CD14-positive monocyte (primary cell): Measurements from ENCODE around the gene MTHFSD. TPM values are rescaled to one million over a fixed set of nuclear protein-coding genes. Genes with fewer than 3 reads are reported as not detected.
A peak's percentile ranks its signal among the peaks of the same experiment; 100 is the strongest.

ENCODE experiments used
- DNase-seq, 3 donors: peaks; one replicate each; pipeline ENCODE4 v3.0.0-alpha.2; 2011 to 2022
- H2AFZ ChIP-seq: 2 replicates; pipeline ENCODE4 v1.6.0; 2012; ENCODE audit warnings: mild to moderate bottlenecking, low read depth, low read length, inconsistent platforms; ENCODE audit not compliant: insufficient read depth, poor library complexity, severe bottlenecking
- H3K27ac ChIP-seq, 2 donors: 1 replicate in 1 of 2; 2 replicates in 1 of 2; pipeline ENCODE4 v1.5.1; 2012 to 2013; ENCODE audit warnings: low read length in 2 of 2, control low read depth in 1 of 2, inconsistent platforms in 1 of 2, low read depth in 1 of 2, mild to moderate bottlenecking in 1 of 2
- H3K27me3 ChIP-seq, 2 donors: one replicate each; pipeline versions ENCODE4 v1.6.0 to v1.6.1; 2011 to 2013; ENCODE audit warnings: low read length in 2 of 2; ENCODE audit not compliant: control insufficient read depth in 2 of 2, insufficient read depth in 2 of 2
- H3K36me3 ChIP-seq, 2 donors: replicated peaks in 1 of 2; 1 replicate in 1 of 2; 2 replicates in 1 of 2; pipeline versions ENCODE4 v1.5.1 to v1.6.1; 2012 to 2013; ENCODE audit warnings: low read length in 2 of 2, control low read depth in 1 of 2, inconsistent platforms in 1 of 2, mild to moderate bottlenecking in 1 of 2; ENCODE audit not compliant: insufficient read depth in 2 of 2, control insufficient read depth in 1 of 2
- H3K4me1 ChIP-seq, 2 donors: 1 replicate in 1 of 2; 2 replicates in 1 of 2; pipeline versions ENCODE4 v1.5.1 to v1.6.1; 2012 to 2013; ENCODE audit warnings: low read length in 2 of 2, control low read depth in 1 of 2, inconsistent platforms in 1 of 2, mild to moderate bottlenecking in 1 of 2, moderate library complexity in 1 of 2; ENCODE audit not compliant: insufficient read depth in 2 of 2, control insufficient read depth in 1 of 2
- H3K4me2 ChIP-seq: replicated peaks from 2 replicates; pipeline ENCODE3; 2012; ENCODE audit warnings: low read length, moderate library complexity, mild to moderate bottlenecking; ENCODE audit not compliant: poor library complexity, severe bottlenecking; ENCODE audit errors: extremely low read depth
- H3K4me3 ChIP-seq, 3 experiments: fragments of 200-600 bp in 1 of 3; sonication (generic) in 1 of 3; replicated peaks in 1 of 3; 1 replicate in 2 of 3; 2 replicates in 1 of 3; pipeline ENCODE4 v1.5.1; 2011 to 2013; ENCODE audit warnings: low read length in 3 of 3, mild to moderate bottlenecking in 3 of 3, control low read depth in 2 of 3, low read depth in 2 of 3, inconsistent platforms in 1 of 3, moderate library complexity in 1 of 3
- H3K79me2 ChIP-seq: 2 replicates; pipeline ENCODE4 v1.6.0; 2012; ENCODE audit warnings: mild to moderate bottlenecking, control low read depth, inconsistent platforms, low read length, moderate library complexity; ENCODE audit not compliant: insufficient read depth
- H3K9ac ChIP-seq: 2 replicates; pipeline ENCODE4 v1.6.0; 2017; ENCODE audit warnings: low read length, mild to moderate bottlenecking; ENCODE audit not compliant: insufficient read depth, poor library complexity, severe bottlenecking
- H3K9me3 ChIP-seq, 2 donors: replicated peaks in 1 of 2; 1 replicate in 1 of 2; 2 replicates in 1 of 2; pipeline versions ENCODE4 v1.5.1 to v1.6.1; 2012 to 2013; ENCODE audit warnings: low read length in 2 of 2, control low read depth in 1 of 2; ENCODE audit not compliant: control insufficient read depth in 1 of 2, insufficient read depth in 1 of 2
- H4K20me1 ChIP-seq: 2 replicates; pipeline ENCODE4 v1.6.0; 2012; ENCODE audit warnings: mild to moderate bottlenecking, low read length, control low read depth, moderate library complexity; ENCODE audit not compliant: insufficient read depth
- H3K27ac Mint-ChIP-seq, 7 donors: one replicate each; pipeline ENCODE4 v1.8.0; 2020; ENCODE audit warnings: mild to moderate bottlenecking in 7 of 7, mixed read lengths in 7 of 7, moderate library complexity in 6 of 7, inconsistent platforms in 2 of 7
- H3K27me3 Mint-ChIP-seq, 3 donors: one replicate each; pipeline ENCODE4 v1.8.0; 2021 to 2022; ENCODE audit warnings: low read depth in 3 of 3, mild to moderate bottlenecking in 3 of 3, mixed read lengths in 3 of 3, moderate library complexity in 3 of 3, inconsistent platforms in 1 of 3
- H3K36me3 Mint-ChIP-seq, 2 donors: one replicate each; pipeline ENCODE4 v1.8.0; 2020; ENCODE audit warnings: mixed read lengths in 2 of 2, inconsistent platforms in 1 of 2, mild to moderate bottlenecking in 1 of 2
- H3K4me1 Mint-ChIP-seq: one replicate; pipeline ENCODE4 v1.8.0; 2020; ENCODE audit warnings: mild to moderate bottlenecking, mixed read lengths
- H3K4me3 Mint-ChIP-seq, 2 donors: one replicate each; pipeline ENCODE4 v1.8.0; 2020; ENCODE audit warnings: mild to moderate bottlenecking in 2 of 2, mixed read lengths in 2 of 2, moderate library complexity in 1 of 2
- H3K9me3 Mint-ChIP-seq, 7 donors: one replicate each; pipeline ENCODE4 v1.8.0; 2020 to 2022; ENCODE audit warnings: mixed read lengths in 7 of 7, mild to moderate bottlenecking in 6 of 7, moderate library complexity in 6 of 7, inconsistent platforms in 2 of 7
- WGBS: methylation state at CpG from one replicate; pipeline ENCODE4 v1.1.5; 2013; ENCODE audit warnings: missing lambda C conversion rate; ENCODE audit not compliant: insufficient coverage; 5-methylcytosine and 5-hydroxymethylcytosine counted together
- intact Hi-C, 2 donors: fragments of 100-400 bp; cut with micrococcal nuclease; formaldehyde crosslinking; loops; one replicate each; pipeline versions ENCODE4 v1.15.0 to v1.15.1; 2023
- polyA plus RNA-seq, 3 donors: library from polyadenylated mRNA; depleted of rRNA in 1 of 3; unstranded in 2 of 3; stranded (reverse) in 1 of 3; fragments of 300-500 nt in 2 of 3; fragments of >200 nt in 1 of 3; fragmentation: Illumina TruSeq in 2 of 3; gene quantifications; 1 replicate in 2 of 3; 2 replicates in 1 of 3; pipeline ENCODE4 v1.2.3, GENCODE V29; 2012 to 2021
- TF ChIP-seq, protein P1 (sequence below): fragments of 200-600 bp; IDR thresholded peaks from one replicate; pipeline ENCODE4 v1.8.0; 2022; ENCODE audit warnings: antibody characterized with exemption, mild to moderate bottlenecking

MTHFSD gene
- polyA plus RNA-seq, 3 donors, result 7.2 to 14.1 (median 11.7) TPM

- intact Hi-C loops, result no loop called here
- H3K9me3 ChIP-seq, result peaks cover 0 to 28% of the 10 kb centered on the region in 2 donors
- no peak overlapping the region for H3K27ac ChIP-seq
- H3K36me3 ChIP-seq, result no peaks in the 10 kb centered on the region
- no peak overlapping the region for H3K4me3 ChIP-seq
- WGBS, result 8% methylated on average over 54 of the region's 54 CpGs
- H3K27me3 ChIP-seq, result peaks cover 64 to 83% of the 10 kb centered on the region in 2 donors
- Mint-ChIP-seq H3K36me3 (no peaks in the 10 kb centered on the region), H3K27me3 (peaks cover 80 to 91% (median 83%) of the 10 kb centered on the region in 3 donors), H3K27ac (no peak overlapping the region), H3K9me3 (peaks cover 0 to 10% (median 4%) of the 10 kb centered on the region in 7 donors), H3K4me1 (no peaks in the 10 kb centered on the region), H3K4me3 (peak overlapping the region in 1 of 2 donors; percentile 65)
- no peak overlapping the region for H3K4me2 ChIP-seq
- no peaks in the 10 kb centered on the region for H3K4me1 ChIP-seq
- no peaks in the 10 kb centered on the region for H3K79me2 ChIP-seq
- DNase-seq, result no peak
- TF ChIP-seq, protein P1, sequence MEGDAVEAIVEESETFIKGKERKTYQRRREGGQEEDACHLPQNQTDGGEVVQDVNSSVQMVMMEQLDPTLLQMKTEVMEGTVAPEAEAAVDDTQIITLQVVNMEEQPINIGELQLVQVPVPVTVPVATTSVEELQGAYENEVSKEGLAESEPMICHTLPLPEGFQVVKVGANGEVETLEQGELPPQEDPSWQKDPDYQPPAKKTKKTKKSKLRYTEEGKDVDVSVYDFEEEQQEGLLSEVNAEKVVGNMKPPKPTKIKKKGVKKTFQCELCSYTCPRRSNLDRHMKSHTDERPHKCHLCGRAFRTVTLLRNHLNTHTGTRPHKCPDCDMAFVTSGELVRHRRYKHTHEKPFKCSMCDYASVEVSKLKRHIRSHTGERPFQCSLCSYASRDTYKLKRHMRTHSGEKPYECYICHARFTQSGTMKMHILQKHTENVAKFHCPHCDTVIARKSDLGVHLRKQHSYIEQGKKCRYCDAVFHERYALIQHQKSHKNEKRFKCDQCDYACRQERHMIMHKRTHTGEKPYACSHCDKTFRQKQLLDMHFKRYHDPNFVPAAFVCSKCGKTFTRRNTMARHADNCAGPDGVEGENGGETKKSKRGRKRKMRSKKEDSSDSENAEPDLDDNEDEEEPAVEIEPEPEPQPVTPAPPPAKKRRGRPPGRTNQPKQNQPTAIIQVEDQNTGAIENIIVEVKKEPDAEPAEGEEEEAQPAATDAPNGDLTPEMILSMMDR, result no peak
- H4K20me1 ChIP-seq, result no peaks in the 10 kb centered on the region
- H2AFZ ChIP-seq, result no peak overlapping the region
- no peak overlapping the region for H3K9ac ChIP-seq
Measured at GRCh38 chr16:86494565-86495356, 60.3 kb downstream of the MTHFSD start.

GRCh38 chr16:86494039-86494564 lies 60.9 kb downstream of the MTHFSD start:
- no peaks in the 10 kb centered on the region for H3K36me3 ChIP-seq
- no peaks in the 10 kb centered on the region for H3K79me2 ChIP-seq
- H3K4me3 Mint-ChIP-seq, result peak overlapping the region in 1 of 2 donors; percentile 65
- no peak overlapping the region for H3K27ac Mint-ChIP-seq
- peaks cover 0 to 25% of the 10 kb centered on the region in 2 donors for H3K9me3 ChIP-seq
- H3K4me1 Mint-ChIP-seq, result no peaks in the 10 kb centered on the region
- no peak overlapping the region for H3K9ac ChIP-seq
- no peak overlapping the region for H3K4me3 ChIP-seq
- peaks cover 57 to 83% of the 10 kb centered on the region in 2 donors for H3K27me3 ChIP-seq
- H3K27ac ChIP-seq, result no peak overlapping the region
- no peaks in the 10 kb centered on the region for H3K36me3 Mint-ChIP-seq
- DNase-seq, result no peak
- H3K27me3 Mint-ChIP-seq, result peaks cover 73 to 84% (median 76%) of the 10 kb centered on the region in 3 donors
- intact Hi-C loops, result no loop called here
- H3K4me2 ChIP-seq, result no peak overlapping the region
- TF ChIP-seq, protein P1, result no peak
- H3K9me3 Mint-ChIP-seq, result peaks cover 0 to 10% (median 4%) of the 10 kb centered on the region in 7 donors
- no peaks in the 10 kb centered on the region for H3K4me1 ChIP-seq
- WGBS, result 9% methylated on average over 20 of the region's 22 CpGs
- H2AFZ ChIP-seq, result no peak overlapping the region
- H4K20me1 ChIP-seq, result no peaks in the 10 kb centered on the region
